Measurements from ENCODE around the gene KIAA0040. TPM values are rescaled to one million over a fixed set of nuclear protein-coding genes. Genes with fewer than 3 reads are reported as not detected.

Gene KIAA0040
- 38.5 TPM for total RNA-seq

DNA sequence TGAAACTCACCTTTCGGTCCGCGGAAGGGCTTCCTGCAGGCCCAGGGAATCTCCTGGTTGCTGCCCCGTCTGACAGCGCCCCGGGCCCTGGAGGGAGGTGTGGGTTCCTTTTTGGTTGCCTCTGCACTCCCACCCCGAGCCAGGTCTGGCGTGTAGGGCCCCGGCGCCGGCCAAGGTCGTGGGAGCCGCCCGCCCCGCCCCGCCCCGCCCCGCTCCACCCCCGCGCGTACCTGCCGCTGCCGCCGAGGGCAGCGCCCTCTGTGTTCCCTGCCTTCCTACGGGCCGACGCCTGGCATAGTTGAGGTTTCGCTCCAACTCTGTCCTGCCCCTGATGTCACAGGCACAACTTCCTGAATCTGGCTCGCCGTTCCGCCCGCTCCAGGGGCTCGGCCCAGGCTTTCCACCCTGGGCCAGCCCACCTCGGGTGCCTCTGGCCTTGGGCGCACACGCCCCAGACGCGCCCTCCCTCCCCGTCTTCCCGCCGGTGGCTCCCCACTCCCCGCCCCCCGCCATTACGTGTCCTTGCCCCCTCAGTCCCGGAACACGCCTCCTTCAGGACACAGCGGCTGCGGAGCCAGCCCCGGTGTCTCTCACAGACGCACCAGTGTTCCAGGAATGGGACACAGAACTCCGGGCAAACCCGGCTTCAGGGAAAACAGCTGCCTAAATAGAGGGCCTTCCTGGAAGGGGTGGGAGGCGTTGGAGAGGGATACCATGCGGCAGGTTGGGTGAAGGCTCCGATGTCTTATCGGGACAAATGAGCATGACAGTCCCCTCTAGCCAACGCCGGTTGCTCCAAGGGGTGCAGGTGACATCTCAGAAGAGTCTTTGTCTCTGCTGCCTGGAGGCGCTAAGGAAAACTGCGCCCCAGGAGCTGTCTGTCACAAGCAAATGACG lies at the start of gene KIAA0040:
Gene KIAA0040, minus strand, starts transcription at position 147 of the 897 bp plus-strand sequence. CDS start 31,763 bp downstream, outside the sequence.
- Histone ChIP-seq H3K36me3 (no peaks in the 10 kb centered on the region), H3K4me3 (peak within 1 kb of the TSS; percentile 56 to 64), H3K27me3 (no peaks in the 10 kb centered on the region), H3K9me3 (no peaks in the 10 kb centered on the region), H3K27ac (peak within 1 kb of the TSS; percentile 90), H3K4me1 (peaks cover 59% of the 10 kb centered on the region)
- no peak for DNase-seq (ENCODE audit: extremely low spot score in 2 of 2)
- intact Hi-C loops (cut with DNase I): no loop called here
- TF ChIP-seq, protein P1, sequence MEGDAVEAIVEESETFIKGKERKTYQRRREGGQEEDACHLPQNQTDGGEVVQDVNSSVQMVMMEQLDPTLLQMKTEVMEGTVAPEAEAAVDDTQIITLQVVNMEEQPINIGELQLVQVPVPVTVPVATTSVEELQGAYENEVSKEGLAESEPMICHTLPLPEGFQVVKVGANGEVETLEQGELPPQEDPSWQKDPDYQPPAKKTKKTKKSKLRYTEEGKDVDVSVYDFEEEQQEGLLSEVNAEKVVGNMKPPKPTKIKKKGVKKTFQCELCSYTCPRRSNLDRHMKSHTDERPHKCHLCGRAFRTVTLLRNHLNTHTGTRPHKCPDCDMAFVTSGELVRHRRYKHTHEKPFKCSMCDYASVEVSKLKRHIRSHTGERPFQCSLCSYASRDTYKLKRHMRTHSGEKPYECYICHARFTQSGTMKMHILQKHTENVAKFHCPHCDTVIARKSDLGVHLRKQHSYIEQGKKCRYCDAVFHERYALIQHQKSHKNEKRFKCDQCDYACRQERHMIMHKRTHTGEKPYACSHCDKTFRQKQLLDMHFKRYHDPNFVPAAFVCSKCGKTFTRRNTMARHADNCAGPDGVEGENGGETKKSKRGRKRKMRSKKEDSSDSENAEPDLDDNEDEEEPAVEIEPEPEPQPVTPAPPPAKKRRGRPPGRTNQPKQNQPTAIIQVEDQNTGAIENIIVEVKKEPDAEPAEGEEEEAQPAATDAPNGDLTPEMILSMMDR (IDR thresholded peaks at IDR 0.05): peak in 1 of 3 experiments; percentile 29
- peak in 1 of 2 donors; percentile 45 for TF ChIP-seq POLR2AphosphoS5 (IDR thresholded peaks at IDR 0.05; ENCODE audit: insufficient read depth in 1 of 2, low read depth in 1 of 2)
- TF ChIP-seq POLR2A (IDR thresholded peaks at IDR 0.05): no peak

DNA sequence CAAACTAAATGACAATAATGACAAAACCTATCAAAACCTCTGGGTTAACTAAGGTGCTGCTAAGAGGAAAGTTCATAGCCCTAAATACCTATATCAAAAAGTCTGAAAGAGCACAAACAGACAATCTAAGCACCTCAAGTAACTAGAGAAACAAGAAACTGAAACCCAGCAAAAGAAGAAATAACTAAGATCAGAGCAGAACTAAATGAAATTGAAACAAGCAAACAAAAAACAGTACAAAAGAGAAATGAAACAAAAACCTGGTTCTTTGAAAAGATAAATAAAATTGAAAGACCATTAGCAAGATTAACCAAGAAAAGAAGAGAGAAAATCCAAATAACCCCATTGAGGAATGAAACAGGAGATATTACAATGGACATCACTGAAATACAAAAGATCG lies 44.8 kb upstream of the KIAA0040 start:
- no peaks in the 10 kb centered on the region for H3K4me1 ChIP-seq
- H3K9me3 ChIP-seq: no peaks in the 10 kb centered on the region
- H3K4me3 ChIP-seq: no peak overlapping the region
- no peak for TF ChIP-seq POLR2A (IDR thresholded peaks at IDR 0.05)
- no peaks in the 10 kb centered on the region for H3K36me3 ChIP-seq
- DNase-seq (ENCODE audit: extremely low spot score in 2 of 2): no peak
- intact Hi-C loops (cut with DNase I): no loop called here
- H3K27ac ChIP-seq: no peak overlapping the region
- H3K27me3 ChIP-seq: no peaks in the 10 kb centered on the region

DNA sequence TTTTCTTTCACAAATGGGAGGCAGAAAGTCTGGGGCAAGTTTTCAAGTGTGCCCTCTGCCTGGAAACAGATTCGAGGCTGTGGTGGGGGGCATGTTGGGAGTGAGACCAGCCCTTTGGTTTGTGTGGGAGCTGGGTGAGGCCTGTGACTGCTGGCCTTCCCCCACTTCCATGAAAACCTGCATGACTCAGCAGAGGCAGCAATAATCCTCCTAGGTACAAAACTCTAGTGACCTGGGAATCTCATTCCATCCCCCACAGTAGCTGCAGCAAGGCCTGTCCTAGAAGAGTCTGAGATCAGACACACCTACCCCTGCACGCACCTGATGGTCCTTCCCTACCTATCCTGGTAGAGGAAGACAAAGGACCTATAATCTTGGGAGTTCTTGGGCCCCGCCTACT lies 42.1 kb upstream of the KIAA0040 start:
- H3K27ac ChIP-seq: no peak overlapping the region
- intact Hi-C loops (cut with DNase I): no loop called here
- H3K4me1 ChIP-seq: no peaks in the 10 kb centered on the region
- TF ChIP-seq POLR2AphosphoS5 (IDR thresholded peaks at IDR 0.05; ENCODE audit: insufficient read depth in 1 of 2, low read depth in 1 of 2) (no peak), POLR2A (IDR thresholded peaks at IDR 0.05) (no peak)
- TF ChIP-seq, protein P1 (IDR thresholded peaks at IDR 0.05): no peak
- H3K4me3 ChIP-seq: no peak overlapping the region
- H3K36me3 ChIP-seq: no peaks in the 10 kb centered on the region
- DNase-seq (ENCODE audit: extremely low spot score in 2 of 2): no peak
- H3K27me3 ChIP-seq: no peaks in the 10 kb centered on the region
- H3K9me3 ChIP-seq: no peaks in the 10 kb centered on the region

DNA sequence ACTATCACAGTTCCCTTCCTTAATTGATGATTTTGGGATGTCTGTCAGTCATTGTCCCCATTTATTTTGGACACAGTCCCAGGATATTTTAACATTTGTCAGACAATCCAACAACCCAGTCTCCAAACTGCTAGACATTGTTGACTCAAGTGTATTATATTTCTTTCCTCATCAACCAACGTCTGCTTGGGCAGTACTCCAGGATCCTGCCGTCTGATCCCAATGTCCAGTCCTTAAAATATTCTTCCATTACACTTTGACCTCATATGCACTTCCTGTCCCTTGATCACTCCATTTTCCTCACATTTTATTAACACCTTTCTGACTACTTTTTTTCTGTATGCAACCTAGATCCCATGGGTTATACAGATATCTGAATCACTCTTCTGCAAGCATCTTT lies 39.8 kb upstream of the KIAA0040 start:
- no peaks in the 10 kb centered on the region for H3K9me3 ChIP-seq
- DNase-seq (ENCODE audit: extremely low spot score in 2 of 2): no peak
- TF ChIP-seq POLR2AphosphoS5 (IDR thresholded peaks at IDR 0.05; ENCODE audit: insufficient read depth in 1 of 2, low read depth in 1 of 2) (no peak), POLR2A (IDR thresholded peaks at IDR 0.05) (no peak)
- TF ChIP-seq, protein P1 (IDR thresholded peaks at IDR 0.05): no peak

DNA sequence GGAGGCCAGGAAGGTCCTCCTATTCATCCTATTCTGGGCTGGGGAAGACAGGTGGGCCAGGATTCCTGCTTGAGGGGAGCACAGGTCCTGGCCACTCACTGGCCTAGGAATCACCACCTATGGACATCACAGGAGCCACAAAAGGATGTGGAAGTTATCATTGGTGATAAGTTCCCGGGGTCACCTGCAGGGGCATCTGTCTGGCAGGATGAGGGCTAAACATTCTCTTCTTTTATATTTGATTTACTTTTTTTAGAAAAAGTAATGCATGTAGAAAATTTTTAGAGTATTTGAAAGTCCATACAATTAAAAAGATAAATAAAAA lies 33.2 kb upstream of the KIAA0040 start:
- Histone ChIP-seq H3K9me3 (no peaks in the 10 kb centered on the region), H3K27ac (no peak overlapping the region), H3K27me3 (no peaks in the 10 kb centered on the region), H3K36me3 (no peaks in the 10 kb centered on the region), H3K4me3 (no peak overlapping the region), H3K4me1 (peaks cover 19% of the 10 kb centered on the region)
- TF ChIP-seq POLR2AphosphoS5 (IDR thresholded peaks at IDR 0.05; ENCODE audit: insufficient read depth in 1 of 2, low read depth in 1 of 2) (no peak), POLR2A (IDR thresholded peaks at IDR 0.05) (no peak)
- TF ChIP-seq, protein P1 (IDR thresholded peaks at IDR 0.05): no peak
- intact Hi-C loops (cut with DNase I): loop anchor here (10.0 kb wide), 1 partner anchor 71 kb away; no protein-coding TSS in a partner anchor
- no peak for DNase-seq (ENCODE audit: extremely low spot score in 2 of 2)

More for the DNA sequence above, 39.8 kb upstream of the KIAA0040 start:
- no peak overlapping the region for H3K27ac ChIP-seq
- H3K4me3 ChIP-seq: no peak overlapping the region
- H3K4me1 ChIP-seq: no peaks in the 10 kb centered on the region
- H3K36me3 ChIP-seq: no peaks in the 10 kb centered on the region
- no peaks in the 10 kb centered on the region for H3K27me3 ChIP-seq
- intact Hi-C loops (cut with DNase I): no loop called here
